Upper lobe of right lung (tissue), 1 donor: ENCODE results near the gene PARK7. TPM values are rescaled to one million over a fixed set of nuclear protein-coding genes. Genes with fewer than 3 reads are reported as not detected.
A peak's percentile ranks its signal among the peaks of the same experiment; 100 is the strongest.

Experiments
- ATAC-seq: fragments of 200-7000 bp; cut with Tn5 transposase; one replicate; pipeline ENCODE4 v1.9.1; 2020; ENCODE audit warnings: mild to moderate bottlenecking, moderate library complexity
- DNase-seq: peaks from one replicate; pipeline ENCODE4 v3.0.0-alpha.2; 2020
- H3K27ac ChIP-seq: fragments of 200-600 bp; one replicate; pipeline ENCODE4 v1.8.0; 2022
- H3K27me3 ChIP-seq: fragments of 200-600 bp; one replicate; pipeline ENCODE4 v1.8.0; 2022; ENCODE audit warnings: mild to moderate bottlenecking
- H3K36me3 ChIP-seq: fragments of 200-600 bp; one replicate; pipeline ENCODE4 v1.8.0; 2022
- H3K4me1 ChIP-seq: fragments of 200-600 bp; one replicate; pipeline ENCODE4 v1.8.0; 2022
- H3K4me3 ChIP-seq: fragments of 200-600 bp; one replicate; pipeline ENCODE4 v1.8.0; 2022; ENCODE audit warnings: mild to moderate bottlenecking
- H3K9me3 ChIP-seq: fragments of 200-600 bp; one replicate; pipeline ENCODE4 v1.8.0; 2022
- CTCF ChIP-seq: fragments of 200-600 bp; IDR thresholded peaks from one replicate; pipeline ENCODE4 v1.8.0; 2022; ENCODE audit warnings: antibody characterized with exemption
- intact Hi-C: fragments of 100-400 bp; cut with DNase I; formaldehyde crosslinking; loops from one replicate; pipeline ENCODE4 v1.11.0; 2022
- total RNA-seq: library from RNA; stranded (reverse); fragmentation: NEBNext Ultra II Directional; extraction: Animal tissue kit (Norgen Biotek cat#: 25700); gene quantifications from one replicate; pipeline ENCODE4 v1.2.1, GENCODE V29; 2021
- donor health status: DM: no; HTN: yes; CAD: no; lungs with severe emphysema.

The PARK7 gene
- total RNA-seq, 1 donor from 2014 or later, result 184 TPM

GRCh38 chr1:8011923-8012858, 50.7 kb downstream of the PARK7 start:
- DNase-seq (no peak), ATAC-seq (no peak)
- no peak for TF ChIP-seq CTCF
- no peaks in the 10 kb centered on the region for H3K27me3 ChIP-seq
- H3K4me1 ChIP-seq, result peaks cover 25% of the 10 kb centered on the region
- H3K36me3 ChIP-seq, result peaks cover 51% of the 10 kb centered on the region
- intact Hi-C loops, result no loop called here
- no peak overlapping the region for H3K4me3 ChIP-seq
- peak overlapping the region; percentile 4 for H3K27ac ChIP-seq
- H3K9me3 ChIP-seq, result no peaks in the 10 kb centered on the region

DNA sequence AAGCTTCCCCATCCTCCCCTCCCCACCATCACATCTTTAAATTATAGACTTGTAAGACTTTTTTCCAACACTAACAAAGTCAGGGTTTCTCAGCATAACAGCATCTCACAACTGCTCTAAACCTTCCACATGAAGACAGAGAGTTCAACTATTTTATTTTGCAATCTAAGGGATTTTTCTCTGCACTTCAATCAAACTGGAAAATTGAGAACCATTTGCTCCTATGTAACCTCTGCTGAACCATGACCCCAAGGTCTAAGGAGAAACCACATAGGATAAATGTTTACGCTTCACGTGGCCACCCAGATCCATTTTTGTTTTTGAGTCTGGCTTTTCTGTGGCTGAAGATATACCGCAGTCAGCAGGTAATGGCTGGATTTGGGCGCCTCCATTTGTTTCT, 51.4 kb downstream of the PARK7 start:
- Histone ChIP-seq H3K9me3 (no peaks in the 10 kb centered on the region), H3K27me3 (no peaks in the 10 kb centered on the region), H3K36me3 (peaks cover 51% of the 10 kb centered on the region), H3K27ac (peak overlapping the region; percentile 4), H3K4me3 (no peak overlapping the region), H3K4me1 (peaks cover 25% of the 10 kb centered on the region)
- no peak for TF ChIP-seq CTCF
- intact Hi-C loops, result no loop called here
- ATAC-seq (no peak), DNase-seq (no peak)

GRCh38 chr1:8013399-8013798, 51.9 kb downstream of the PARK7 start:
- ATAC-seq (no peak), DNase-seq (no peak)
- Histone ChIP-seq H3K36me3 (peaks cover 51% of the 10 kb centered on the region), H3K4me3 (no peak overlapping the region), H3K27ac (no peak overlapping the region), H3K27me3 (no peaks in the 10 kb centered on the region), H3K4me1 (peaks cover 25% of the 10 kb centered on the region), H3K9me3 (no peaks in the 10 kb centered on the region)
- TF ChIP-seq CTCF, result no peak
- intact Hi-C loops, result no loop called here

- DNase-seq (no peak), ATAC-seq (no peak)
- Histone ChIP-seq H3K9me3 (no peaks in the 10 kb centered on the region), H3K4me3 (no peak overlapping the region), H3K36me3 (peaks cover 51% of the 10 kb centered on the region), H3K27me3 (no peaks in the 10 kb centered on the region), H3K27ac (no peak overlapping the region), H3K4me1 (peaks cover 26% of the 10 kb centered on the region)
- no peak for TF ChIP-seq CTCF
- intact Hi-C loops, result no loop called here
These were observed 52.3 kb downstream of the PARK7 start for GRCh38 chr1:8013800-8014199.

DNA sequence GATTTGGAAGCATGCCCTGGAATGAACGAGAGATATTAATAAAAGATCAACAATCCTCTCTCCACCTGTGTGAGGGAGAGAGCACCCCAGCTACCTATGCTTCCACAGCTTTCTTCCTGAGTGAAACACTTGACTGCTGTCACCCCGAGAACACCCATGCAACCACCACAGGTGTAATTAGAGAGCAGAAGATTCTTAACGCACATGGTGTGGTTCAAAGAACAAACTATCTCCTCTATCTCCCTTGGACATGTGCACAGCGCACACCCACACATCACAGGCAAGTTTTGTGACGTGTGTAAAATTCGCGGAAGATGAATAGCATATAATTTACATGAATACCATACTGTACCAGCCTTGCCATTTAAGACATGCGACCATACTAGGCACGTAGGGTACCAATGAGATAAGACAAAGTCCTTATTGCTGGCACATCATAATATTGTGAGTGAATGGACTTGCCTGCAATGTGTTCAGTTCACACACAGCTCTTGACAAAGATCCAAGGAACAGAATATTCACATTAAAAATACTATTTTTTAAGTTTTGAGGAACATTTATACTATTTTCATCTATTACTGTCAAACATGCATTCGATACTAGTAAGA, 53.0 kb downstream of the PARK7 start:
- Histone ChIP-seq H3K9me3 (no peaks in the 10 kb centered on the region), H3K27me3 (no peaks in the 10 kb centered on the region), H3K4me1 (peaks cover 33% of the 10 kb centered on the region), H3K36me3 (peaks cover 51% of the 10 kb centered on the region), H3K4me3 (no peak overlapping the region), H3K27ac (peak overlapping the region; percentile 15)
- no peak for TF ChIP-seq CTCF
- DNase-seq (no peak), ATAC-seq (no peak)
- intact Hi-C loops, result no loop called here
